Measurements from ENCODE around the gene CEP83.
A peak's percentile ranks its signal among the peaks of the same experiment; 100 is the strongest.

The CEP83 gene

GRCh38 chr12:94261786-94262185, 197.9 kb downstream of the CEP83 start:
- Histone ChIP-seq H3K4me3 (ENCODE audit: low read depth in 1 of 2, low read length in 2 of 2) (peak overlapping the region in 1 of 2 experiments; percentile 81; a peak in 3 of 4 replicates), H3K4me1 (ENCODE audit: insufficient read depth, low read length) (peaks cover 28% of the 10 kb centered on the region)

GRCh38 chr12:94261119-94261518, 198.5 kb downstream of the CEP83 start:
- no peak overlapping the region for H3K27ac ChIP-seq (ENCODE audit: low read length)
- no peak overlapping the region for H2AFZ ChIP-seq (ENCODE audit: low read depth, low read length)
- peaks cover 28% of the 10 kb centered on the region for H3K4me1 ChIP-seq (ENCODE audit: insufficient read depth, low read length)
- H3K27me3 ChIP-seq (ENCODE audit: insufficient read depth, low read length, poor library complexity), result no peaks in the 10 kb centered on the region
- H3K4me2 ChIP-seq (ENCODE audit: insufficient read depth, low read length), result no peak overlapping the region
- no peak overlapping the region for H3K9ac ChIP-seq (ENCODE audit: low read depth, low read length)
- no peaks in the 10 kb centered on the region for H3K79me2 ChIP-seq (ENCODE audit: insufficient read depth, low read length)
- ATAC-seq (ENCODE audit: insufficient read depth, low read depth), result no peak
- H3K36me3 ChIP-seq (ENCODE audit: insufficient read depth, low read length), result no peaks in the 10 kb centered on the region
- no peaks in the 10 kb centered on the region for H3K9me3 ChIP-seq (ENCODE audit: insufficient read depth, low read length, severe bottlenecking)
- DNase-seq, result no peak
- no peaks in the 10 kb centered on the region for H4K20me1 ChIP-seq (ENCODE audit: insufficient read depth, low read length)
- TF ChIP-seq CTCF (IDR thresholded peaks at IDR 0.05; ENCODE audit: borderline replicate concordance, extremely low read depth, low read length, poor library complexity, severe bottlenecking) (no peak), EZH2 (IDR thresholded peaks at IDR 0.05; ENCODE audit: borderline replicate concordance, low read depth, low read length, severe bottlenecking) (no peak)
- H3K4me3 ChIP-seq (ENCODE audit: low read depth in 1 of 2, low read length in 2 of 2), result no peak overlapping the region

More at GRCh38 chr12:94261786-94262185, 197.9 kb downstream of the CEP83 start:
- Histone ChIP-seq H3K27ac (ENCODE audit: low read length) (peak overlapping the region; percentile 93), H3K79me2 (ENCODE audit: insufficient read depth, low read length) (no peaks in the 10 kb centered on the region), H3K36me3 (ENCODE audit: insufficient read depth, low read length) (no peaks in the 10 kb centered on the region), H3K27me3 (ENCODE audit: insufficient read depth, low read length, poor library complexity) (no peaks in the 10 kb centered on the region), H3K9me3 (ENCODE audit: insufficient read depth, low read length, severe bottlenecking) (no peaks in the 10 kb centered on the region), H2AFZ (ENCODE audit: low read depth, low read length) (peak overlapping the region; percentile 97), H3K9ac (ENCODE audit: low read depth, low read length) (peak overlapping the region; percentile 62), H3K4me2 (ENCODE audit: insufficient read depth, low read length) (peak overlapping the region; percentile 86), H4K20me1 (ENCODE audit: insufficient read depth, low read length) (no peaks in the 10 kb centered on the region)
- no peak for DNase-seq
- no peak for ATAC-seq (ENCODE audit: insufficient read depth, low read depth)
- TF ChIP-seq EZH2 (IDR thresholded peaks at IDR 0.05; ENCODE audit: borderline replicate concordance, low read depth, low read length, severe bottlenecking) (no peak), CTCF (IDR thresholded peaks at IDR 0.05; ENCODE audit: borderline replicate concordance, extremely low read depth, low read length, poor library complexity, severe bottlenecking) (no peak)

- no peaks in the 10 kb centered on the region for H3K79me2 ChIP-seq (ENCODE audit: insufficient read depth, low read length)
- H3K27me3 ChIP-seq (ENCODE audit: insufficient read depth, low read length, poor library complexity), result no peaks in the 10 kb centered on the region
- H4K20me1 ChIP-seq (ENCODE audit: insufficient read depth, low read length), result no peaks in the 10 kb centered on the region
- peaks cover 28% of the 10 kb centered on the region for H3K4me1 ChIP-seq (ENCODE audit: insufficient read depth, low read length)
- H3K27ac ChIP-seq (ENCODE audit: low read length), result no peak overlapping the region
- H3K4me2 ChIP-seq (ENCODE audit: insufficient read depth, low read length), result no peak overlapping the region
- DNase-seq (no peak), ATAC-seq (ENCODE audit: insufficient read depth, low read depth) (no peak)
- no peaks in the 10 kb centered on the region for H3K9me3 ChIP-seq (ENCODE audit: insufficient read depth, low read length, severe bottlenecking)
- H3K4me3 ChIP-seq (ENCODE audit: low read depth in 1 of 2, low read length in 2 of 2), result no peak overlapping the region
- no peak overlapping the region for H3K9ac ChIP-seq (ENCODE audit: low read depth, low read length)
- TF ChIP-seq CTCF (IDR thresholded peaks at IDR 0.05; ENCODE audit: borderline replicate concordance, extremely low read depth, low read length, poor library complexity, severe bottlenecking) (no peak), EZH2 (IDR thresholded peaks at IDR 0.05; ENCODE audit: borderline replicate concordance, low read depth, low read length, severe bottlenecking) (no peak)
- no peaks in the 10 kb centered on the region for H3K36me3 ChIP-seq (ENCODE audit: insufficient read depth, low read length)
- no peak overlapping the region for H2AFZ ChIP-seq (ENCODE audit: low read depth, low read length)
These were observed 198.9 kb downstream of the CEP83 start for GRCh38 chr12:94260717-94261116.

GRCh38 chr12:94260017-94260416, 199.7 kb downstream of the CEP83 start:
- H3K9ac ChIP-seq (ENCODE audit: low read depth, low read length), result no peak overlapping the region
- peaks cover 28% of the 10 kb centered on the region for H3K4me1 ChIP-seq (ENCODE audit: insufficient read depth, low read length)
- TF ChIP-seq CTCF (IDR thresholded peaks at IDR 0.05; ENCODE audit: borderline replicate concordance, extremely low read depth, low read length, poor library complexity, severe bottlenecking), result no peak
- TF ChIP-seq EZH2 (IDR thresholded peaks at IDR 0.05; ENCODE audit: borderline replicate concordance, low read depth, low read length, severe bottlenecking), result no peak
- no peak overlapping the region for H3K4me2 ChIP-seq (ENCODE audit: insufficient read depth, low read length)
- H3K4me3 ChIP-seq (ENCODE audit: low read depth in 1 of 2, low read length in 2 of 2), result no peak overlapping the region
- H4K20me1 ChIP-seq (ENCODE audit: insufficient read depth, low read length), result no peaks in the 10 kb centered on the region
- ATAC-seq (ENCODE audit: insufficient read depth, low read depth) (no peak), DNase-seq (no peak)
- no peak overlapping the region for H2AFZ ChIP-seq (ENCODE audit: low read depth, low read length)
- H3K27ac ChIP-seq (ENCODE audit: low read length), result no peak overlapping the region
- no peaks in the 10 kb centered on the region for H3K79me2 ChIP-seq (ENCODE audit: insufficient read depth, low read length)
- H3K9me3 ChIP-seq (ENCODE audit: insufficient read depth, low read length, severe bottlenecking), result no peaks in the 10 kb centered on the region
- H3K27me3 ChIP-seq (ENCODE audit: insufficient read depth, low read length, poor library complexity), result no peaks in the 10 kb centered on the region
- no peaks in the 10 kb centered on the region for H3K36me3 ChIP-seq (ENCODE audit: insufficient read depth, low read length)

Data from DND-41 (cell line).